H9 (cell line): ENCODE data around the gene PTPRC. TPM values are rescaled to one million over a fixed set of nuclear protein-coding genes. Genes with fewer than 3 reads are reported as not detected.

Source experiments
- DNase-seq: peaks from one replicate; pipeline ENCODE4 v3.0.0-alpha.2; 2017
- H2AFZ ChIP-seq: one replicate; pipeline ENCODE4 v1.6.1; 2013; ENCODE audit warnings: mild to moderate bottlenecking, low read length, control low read depth, moderate library complexity
- H2AK5ac ChIP-seq: 2 replicates; pipeline ENCODE4 v1.6.1; 2013; ENCODE audit warnings: low read length, control low read depth, mixed read lengths; ENCODE audit not compliant: insufficient read length
- H2BK120ac ChIP-seq: one replicate; pipeline ENCODE4 v1.6.1; 2013; ENCODE audit warnings: low read depth, mild to moderate bottlenecking, low read length, control low read depth, inconsistent platforms; ENCODE audit not compliant: poor library complexity, severe bottlenecking
- H2BK12ac ChIP-seq: 2 replicates; pipeline ENCODE4 v1.6.1; 2013; ENCODE audit warnings: low read length, control low read depth, mixed read lengths, low read depth; ENCODE audit not compliant: insufficient read length
- H2BK15ac ChIP-seq: 2 replicates; pipeline ENCODE4 v1.6.1; 2013; ENCODE audit warnings: low read depth, low read length, control low read depth
- H2BK20ac ChIP-seq: one replicate; pipeline ENCODE4 v1.6.1; 2013; ENCODE audit warnings: low read depth, mild to moderate bottlenecking, low read length, control low read depth, inconsistent platforms; ENCODE audit not compliant: poor library complexity, severe bottlenecking
- H2BK5ac ChIP-seq: 2 replicates; pipeline ENCODE4 v1.6.1; 2013; ENCODE audit warnings: low read length, control low read depth, mixed read lengths; ENCODE audit not compliant: insufficient read length
- H3K14ac ChIP-seq: 2 replicates; pipeline ENCODE4 v1.6.1; 2013; ENCODE audit warnings: low read length, control low read depth; ENCODE audit not compliant: insufficient read depth
- H3K18ac ChIP-seq: 2 replicates; pipeline ENCODE4 v1.6.1; 2013; ENCODE audit warnings: low read depth, mild to moderate bottlenecking, mixed read lengths, low read length, control low read depth; ENCODE audit not compliant: insufficient read length
- H3K23ac ChIP-seq: 2 replicates; pipeline ENCODE4 v1.6.1; 2013; ENCODE audit warnings: low read length, control low read depth, mixed read lengths, low read depth; ENCODE audit not compliant: insufficient read length
- H3K23me2 ChIP-seq: 2 replicates; pipeline ENCODE4 v1.6.1; 2013; ENCODE audit warnings: low read depth, mild to moderate bottlenecking, mixed read lengths, low read length, control low read depth; ENCODE audit not compliant: insufficient read length, poor library complexity, severe bottlenecking
- H3K27ac ChIP-seq: 2 replicates; pipeline ENCODE4 v1.5.1; 2013; ENCODE audit warnings: low read length, control low read depth, mixed read lengths, low read depth; ENCODE audit not compliant: insufficient read length
- H3K27me3 ChIP-seq: 2 replicates; pipeline ENCODE4 v1.6.1; 2013; ENCODE audit warnings: low read length, control low read depth, inconsistent platforms; ENCODE audit not compliant: insufficient read depth
- H3K4ac ChIP-seq: 2 replicates; pipeline ENCODE4 v1.6.1; 2013; ENCODE audit warnings: low read depth, mild to moderate bottlenecking, control low read depth, inconsistent platforms, low read length, moderate library complexity
- H3K4me1 ChIP-seq: 2 replicates; pipeline ENCODE4 v1.6.1; 2013; ENCODE audit warnings: low read length, control low read depth, inconsistent platforms; ENCODE audit not compliant: insufficient read depth
- H3K4me2 ChIP-seq: 2 replicates; pipeline ENCODE4 v1.6.1; 2013; ENCODE audit warnings: low read length, control low read depth, mixed read lengths; ENCODE audit not compliant: insufficient read length, insufficient read depth
- H3K56ac ChIP-seq: 2 replicates; pipeline ENCODE4 v1.6.1; 2013; ENCODE audit warnings: low read depth, mild to moderate bottlenecking, mixed read lengths, low read length, control low read depth; ENCODE audit not compliant: insufficient read length
- H3K79me1 ChIP-seq: 2 replicates; pipeline ENCODE4 v1.6.1; 2013; ENCODE audit warnings: low read depth, mild to moderate bottlenecking, moderate library complexity, low read length, control low read depth, inconsistent platforms; ENCODE audit not compliant: insufficient read depth, poor library complexity, severe bottlenecking
- H3K79me2 ChIP-seq: 2 replicates; pipeline ENCODE4 v1.6.1; 2013; ENCODE audit warnings: low read length, control low read depth, inconsistent platforms; ENCODE audit not compliant: insufficient read depth
- H3K9ac ChIP-seq: 2 replicates; pipeline ENCODE4 v1.6.1; 2013; ENCODE audit warnings: low read length, control low read depth, mixed read lengths; ENCODE audit not compliant: insufficient read length; ENCODE audit errors: extremely low read depth
- H3K9me3 ChIP-seq: one replicate; pipeline ENCODE4 v1.6.1; 2013; ENCODE audit warnings: low read depth, low read length, inconsistent platforms; ENCODE audit not compliant: control insufficient read depth
- H3T11ph ChIP-seq: one replicate; pipeline ENCODE4 v1.6.1; 2013; ENCODE audit warnings: mild to moderate bottlenecking, low read length, control low read depth, inconsistent platforms
- H4K20me1 ChIP-seq: one replicate; pipeline ENCODE4 v1.6.1; 2013; ENCODE audit not compliant: control insufficient read depth, insufficient read length, insufficient read depth
- H4K5ac ChIP-seq: 2 replicates; pipeline ENCODE4 v1.6.1; 2013; ENCODE audit warnings: low read depth, mild to moderate bottlenecking, mixed read lengths, low read length, control low read depth; ENCODE audit not compliant: insufficient read length
- H4K8ac ChIP-seq: replicated peaks from 2 replicates; pipeline ENCODE4 v1.6.1; 2013; ENCODE audit warnings: low read length, control low read depth, mixed read lengths, low read depth; ENCODE audit not compliant: insufficient read length
- H4K91ac ChIP-seq: 2 replicates; pipeline ENCODE4 v1.6.1; 2013; ENCODE audit warnings: low read depth, mild to moderate bottlenecking, moderate library complexity, mixed read lengths, low read length, control low read depth; ENCODE audit not compliant: insufficient read length
- H3K27ac Mint-ChIP-seq, 3 experiments: 2 replicates in 2 of 3; 3 replicates in 1 of 3; pipeline ENCODE4 v1.8.0; 2020 to 2021; ENCODE audit warnings: mixed read lengths in 3 of 3, mild to moderate bottlenecking in 1 of 3, moderate library complexity in 1 of 3
- H3K27me3 Mint-ChIP-seq: 2 replicates; pipeline ENCODE4 v1.8.0; 2021; ENCODE audit warnings: low read depth, mild to moderate bottlenecking, moderate library complexity, mixed read lengths
- H3K36me3 Mint-ChIP-seq, 3 experiments: 2 replicates in 2 of 3; 3 replicates in 1 of 3; pipeline ENCODE4 v1.8.0; 2020 to 2021; ENCODE audit warnings: low read depth in 3 of 3, mixed read lengths in 3 of 3; ENCODE audit not compliant: insufficient read depth in 1 of 3
- H3K4me1 Mint-ChIP-seq, 2 experiments: 2 replicates each; pipeline ENCODE4 v1.8.0; 2020; ENCODE audit warnings: mixed read lengths in 2 of 2
- H3K4me3 Mint-ChIP-seq, 2 experiments: 2 replicates in 1 of 2; 3 replicates in 1 of 2; pipeline ENCODE4 v1.8.0; 2020 to 2021; ENCODE audit warnings: mild to moderate bottlenecking in 2 of 2, mixed read lengths in 2 of 2, moderate library complexity in 1 of 2
- H3K9me3 Mint-ChIP-seq, 2 experiments: 2 replicates in 1 of 2; 3 replicates in 1 of 2; pipeline ENCODE4 v1.8.0; 2020; ENCODE audit warnings: mild to moderate bottlenecking in 2 of 2, mixed read lengths in 2 of 2, moderate library complexity in 1 of 2
- CTCF ChIP-seq: fragments of 200-600 bp; sonication (generic); conservative IDR thresholded peaks from 3 replicates; pipeline ENCODE4 v1.8.0; 2021; ENCODE audit warnings: antibody characterized with exemption, mild to moderate bottlenecking
- WGBS: extraction: QIAGEN DNeasy Blood & Tissue Kit; methylation state at CpG from one replicate; pipeline ENCODE4 v1.1.7; 2013; ENCODE audit warnings: missing lambda C conversion rate, low lambda C conversion rate, mixed read lengths; ENCODE audit not compliant: insufficient read length; ENCODE audit errors: extremely low coverage; 5-methylcytosine and 5-hydroxymethylcytosine counted together
- total RNA-seq: library from RNA; stranded (reverse); gene quantifications from 2 replicates; pipeline ENCODE4 v1.2.1, GENCODE V29; 2021

PTPRC gene
- total RNA-seq, 1 experiment from 2014 or later, result not detected

GRCh38 chr1:198678901-198679329, 40.1 kb downstream of the PTPRC start:
- H2BK12ac ChIP-seq, result no peak overlapping the region
- H3K27me3 ChIP-seq, result no peaks in the 10 kb centered on the region
- peak; percentile 42 for DNase-seq
- H3K56ac ChIP-seq, result no peak overlapping the region
- Mint-ChIP-seq H3K36me3 (no peaks in the 10 kb centered on the region), H3K4me1 (peaks cover 13 to 16% of the 10 kb centered on the region in 2 experiments), H3K27ac (no peak overlapping the region), H3K4me3 (no peak overlapping the region), H3K9me3 (no peaks in the 10 kb centered on the region), H3K27me3 (no peaks in the 10 kb centered on the region)
- H3T11ph ChIP-seq, result no peak overlapping the region
- H3K4me1 ChIP-seq, result no peaks in the 10 kb centered on the region
- no peak overlapping the region for H2BK5ac ChIP-seq
- no peak overlapping the region for H3K14ac ChIP-seq
- no peaks in the 10 kb centered on the region for H3K23me2 ChIP-seq
- no peaks in the 10 kb centered on the region for H4K20me1 ChIP-seq
- H3K27ac ChIP-seq, result no peak overlapping the region
- no peak overlapping the region for H2BK120ac ChIP-seq
- H3K79me1 ChIP-seq, result no peaks in the 10 kb centered on the region
- H3K23ac ChIP-seq, result no peak overlapping the region
- no peak overlapping the region for H2BK20ac ChIP-seq
- no peak overlapping the region for H2BK15ac ChIP-seq
- no peak overlapping the region for H3K18ac ChIP-seq
- no CpG with 5 or more reads among the region's 12 CpGs for WGBS
- no peak overlapping the region for H4K5ac ChIP-seq
- no peak overlapping the region for H4K8ac ChIP-seq
- H3K79me2 ChIP-seq, result no peaks in the 10 kb centered on the region
- H2AFZ ChIP-seq, result no peak overlapping the region
- H4K91ac ChIP-seq, result no peak overlapping the region
- no peaks in the 10 kb centered on the region for H3K9me3 ChIP-seq
- no peak for TF ChIP-seq CTCF
- H3K4me2 ChIP-seq, result no peak overlapping the region
- no peak overlapping the region for H2AK5ac ChIP-seq
- H3K9ac ChIP-seq, result no peak overlapping the region
- no peak overlapping the region for H3K4ac ChIP-seq
